ENCODE data around the gene PIK3C2B.
"Not testable (repeated sequence)": the region's sequence is repeated elsewhere in the genome, so short reads cannot be mapped to it uniquely, and the experiment has no call there.

The PIK3C2B gene

GRCh38 chr1:204507317-204508105 lies 12.9 kb upstream of the PIK3C2B start:
- DNase-seq (ENCODE audit: low spot score) = no peak

DNA sequence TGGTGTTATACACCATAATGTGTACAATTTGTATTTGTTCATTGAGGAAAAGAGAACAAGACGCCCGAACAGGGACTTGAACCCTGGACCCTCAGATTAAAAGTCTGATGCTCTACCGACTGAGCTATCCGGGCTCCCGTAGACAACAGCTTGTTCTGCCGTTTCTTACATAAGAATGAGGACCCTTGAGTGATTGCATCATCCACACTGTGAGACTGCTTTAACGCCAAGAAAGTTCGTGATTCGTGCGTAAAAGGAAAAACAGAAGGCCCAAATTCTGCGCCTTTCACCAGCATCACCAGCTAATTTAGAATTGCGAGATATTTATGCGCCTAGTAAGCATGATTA lies 12.3 kb upstream of the PIK3C2B start:
- peak; percentile 56 for DNase-seq (ENCODE audit: low spot score)

- DNase-seq (ENCODE audit: low spot score) = peak; percentile 38
Measured at GRCh38 chr1:204506201-204506968, 11.8 kb upstream of the PIK3C2B start.

DNA sequence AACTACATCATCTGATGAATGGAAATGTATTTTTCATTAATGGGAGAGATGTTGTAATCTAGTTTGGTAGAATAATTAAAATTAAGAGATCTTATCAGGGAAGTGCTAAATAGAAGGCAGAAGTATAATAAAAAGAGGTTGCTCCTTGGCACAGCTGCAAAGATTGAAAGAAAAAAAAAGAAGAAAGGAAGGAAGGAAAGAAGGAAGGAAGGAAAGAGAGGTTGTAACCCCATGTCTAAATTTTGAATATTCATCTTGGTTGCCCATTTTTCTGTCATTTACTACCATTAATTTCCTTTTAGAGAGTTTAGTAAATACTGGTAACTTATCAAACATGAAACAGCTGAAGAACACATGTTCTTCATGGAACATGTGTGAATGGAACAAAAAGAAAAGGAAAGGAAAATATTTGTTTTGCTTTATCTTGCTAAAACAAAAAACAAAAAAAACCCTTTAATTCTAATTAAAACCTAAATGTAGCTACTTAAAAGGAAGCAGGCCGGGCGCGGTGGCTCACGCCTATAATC lies 11.1 kb upstream of the PIK3C2B start:
- no peak for DNase-seq (ENCODE audit: low spot score)

DNA sequence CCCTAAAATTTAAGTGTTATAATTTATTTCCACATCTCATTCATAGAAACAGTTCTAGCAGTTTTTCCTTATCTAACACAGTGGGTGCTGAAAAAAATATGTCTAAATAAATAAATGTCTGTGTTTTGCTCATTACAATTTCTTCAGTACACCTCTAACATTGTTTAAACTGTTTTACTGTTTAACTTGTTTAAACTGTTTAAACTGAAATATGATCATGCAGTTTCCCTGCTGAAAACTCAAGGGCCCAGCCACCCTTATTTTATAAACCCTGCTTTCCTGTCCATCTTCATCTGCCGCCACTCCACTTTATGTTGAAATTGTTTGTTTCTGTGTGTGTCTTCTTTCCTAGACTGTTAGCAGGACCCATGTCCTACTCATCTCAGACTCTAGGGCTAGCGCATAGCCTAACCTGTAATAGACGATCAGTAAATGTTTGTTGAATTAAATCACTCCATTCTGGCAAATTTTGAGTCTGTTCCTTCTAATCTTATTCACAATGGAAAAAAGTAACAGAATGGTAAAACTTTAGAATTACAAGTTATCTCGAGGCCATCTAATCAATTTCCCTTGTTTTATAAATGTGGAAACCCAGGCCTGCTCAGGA lies 9.4 kb upstream of the PIK3C2B start:
- DNase-seq (ENCODE audit: low spot score) = no peak

DNA sequence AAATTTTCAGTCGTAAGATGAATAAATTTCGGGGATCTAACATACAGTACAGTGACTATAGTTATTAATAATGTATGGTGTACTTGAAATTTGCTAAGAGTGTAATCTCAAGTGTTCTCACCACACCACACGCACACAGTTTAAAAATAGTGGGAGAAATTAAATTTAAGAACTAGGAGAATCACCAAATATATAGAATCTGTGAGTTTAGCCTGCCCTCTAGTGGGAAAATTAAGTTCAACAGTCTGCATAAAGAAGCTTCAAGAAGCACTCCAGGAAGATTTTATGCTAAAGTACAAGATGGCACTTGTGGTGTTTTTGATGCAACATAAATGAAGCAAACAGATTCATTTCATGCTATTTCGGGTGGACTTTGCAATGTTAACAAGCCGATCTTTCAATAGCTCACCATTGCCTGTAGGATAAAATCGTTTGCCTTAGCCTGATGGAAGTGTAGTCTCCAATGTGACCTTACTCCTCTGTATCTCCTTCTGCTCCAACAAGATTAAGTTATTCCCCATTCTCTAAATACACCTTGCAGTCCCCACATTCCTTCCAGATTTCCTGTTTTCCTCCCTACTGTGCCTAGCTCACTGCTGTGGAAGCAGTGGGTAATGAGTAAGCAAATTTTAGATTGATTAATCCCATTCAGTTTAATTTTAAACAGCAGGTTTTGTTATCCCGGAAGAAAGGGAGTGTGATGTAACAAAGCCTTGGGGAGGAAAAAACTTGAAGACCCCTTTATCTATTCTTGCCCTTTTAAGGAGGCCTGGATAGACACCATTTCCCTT lies 8.7 kb upstream of the PIK3C2B start:
- peak; percentile 37 for DNase-seq (ENCODE audit: low spot score)

- no peak for DNase-seq (ENCODE audit: low spot score)
Measured at GRCh38 chr1:204502241-204502640, 7.6 kb upstream of the PIK3C2B start.

DNA sequence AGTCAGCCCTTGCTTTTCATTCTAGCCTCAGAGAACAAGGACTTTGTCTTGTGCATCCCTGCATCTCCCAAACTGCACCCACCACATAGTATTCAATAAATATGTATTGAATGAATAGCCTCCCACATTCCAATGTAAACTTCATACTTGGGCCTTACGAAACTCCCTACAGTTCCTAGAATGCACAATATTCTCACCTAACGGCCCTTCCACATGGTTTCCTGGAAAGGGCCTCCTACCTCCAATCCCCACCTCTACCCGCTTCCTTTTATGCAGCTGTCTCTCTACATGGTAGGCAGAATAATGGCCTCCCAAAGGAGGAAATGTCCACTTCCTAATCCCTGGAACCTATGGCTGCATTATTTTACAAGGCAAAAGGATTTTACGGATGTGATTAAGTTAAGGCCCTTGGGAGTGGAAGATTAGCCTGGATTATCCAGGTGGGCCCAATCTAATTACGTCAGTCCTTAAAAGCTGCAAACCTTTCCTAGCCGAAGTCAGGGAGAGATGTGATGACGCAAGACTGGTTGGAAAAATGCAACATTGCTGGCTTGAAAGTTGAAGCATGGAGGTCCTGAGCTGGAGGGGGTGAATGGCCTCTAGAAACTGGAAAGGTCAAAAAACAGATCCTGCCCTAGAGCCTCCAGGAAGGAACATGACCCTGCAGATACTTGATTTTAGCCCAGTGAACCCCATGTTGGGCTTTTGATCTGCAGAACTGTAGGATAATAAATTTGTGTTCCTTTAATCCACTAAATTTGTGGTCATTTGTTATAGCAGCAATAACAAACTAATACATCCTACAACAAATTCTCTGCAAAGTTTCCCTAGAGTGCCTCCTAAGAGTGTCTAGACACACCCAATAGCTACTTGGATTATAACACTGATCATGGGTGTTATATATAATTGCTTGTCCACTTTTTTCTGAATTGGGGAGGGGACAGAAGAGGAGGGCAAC lies 5.2 kb upstream of the PIK3C2B start:
- no peak for DNase-seq (ENCODE audit: low spot score)

- no peak for DNase-seq (ENCODE audit: low spot score)
Measured at GRCh38 chr1:204498981-204499380, 4.4 kb upstream of the PIK3C2B start.

- peak; percentile 32 for DNase-seq (ENCODE audit: low spot score)
Measured at GRCh38 chr1:204495777-204496176, 1.2 kb upstream of the PIK3C2B start.

GRCh38 chr1:204495078-204495753 lies 611 bp upstream of the PIK3C2B start:
- peak; percentile 63 for DNase-seq (ENCODE audit: low spot score)

- DNase-seq (ENCODE audit: low spot score) = peak; percentile 68
Measured at GRCh38 chr1:204493984-204494280, 673 bp downstream of the PIK3C2B start.

GRCh38 chr1:204493145-204493983 lies 1.2 kb downstream of the PIK3C2B start:
- DNase-seq (ENCODE audit: low spot score) = no peak

- DNase-seq (ENCODE audit: low spot score) = no peak
Measured at GRCh38 chr1:204491655-204492054, 3.0 kb downstream of the PIK3C2B start.

- no peak for DNase-seq (ENCODE audit: low spot score)
Measured at GRCh38 chr1:204487256-204487615, 7.4 kb downstream of the PIK3C2B start.

DNA sequence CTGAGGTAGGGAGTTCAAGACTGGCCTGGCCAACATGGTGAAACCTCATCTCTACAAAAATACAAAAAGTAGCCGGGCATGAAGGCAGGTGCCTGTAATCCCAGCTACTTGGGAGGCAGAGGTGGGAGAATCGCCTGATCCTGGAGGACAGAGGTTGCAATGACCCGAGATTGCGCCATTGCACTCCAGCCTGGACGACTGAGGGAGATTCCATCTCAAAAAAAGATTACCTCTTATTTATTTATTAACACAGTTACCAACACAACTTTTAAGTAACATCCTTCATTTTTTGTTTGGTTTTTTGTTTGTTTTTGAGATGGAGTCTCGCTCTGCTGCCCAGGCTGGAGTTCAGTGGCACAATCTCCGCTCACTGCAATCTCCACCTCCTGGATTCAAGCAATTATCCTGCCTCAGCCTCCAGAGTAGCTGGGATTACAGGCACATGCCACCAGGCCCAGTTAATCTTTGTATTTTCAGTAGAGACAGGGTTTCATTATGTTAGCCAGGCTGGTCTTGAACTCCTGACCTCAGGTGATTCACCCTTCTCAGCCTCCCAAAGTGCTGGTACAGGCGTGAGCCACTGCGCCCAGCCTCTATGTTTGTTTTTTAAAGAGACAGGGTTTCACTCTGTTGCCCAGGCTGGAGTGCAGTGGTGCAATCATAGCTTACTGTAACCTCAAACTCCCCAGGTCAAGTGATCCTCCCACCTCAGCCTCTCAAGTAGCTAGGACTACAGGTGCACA lies 7.9 kb downstream of the PIK3C2B start:
- not testable (repeated sequence) for DNase-seq (ENCODE audit: low spot score)

DNA sequence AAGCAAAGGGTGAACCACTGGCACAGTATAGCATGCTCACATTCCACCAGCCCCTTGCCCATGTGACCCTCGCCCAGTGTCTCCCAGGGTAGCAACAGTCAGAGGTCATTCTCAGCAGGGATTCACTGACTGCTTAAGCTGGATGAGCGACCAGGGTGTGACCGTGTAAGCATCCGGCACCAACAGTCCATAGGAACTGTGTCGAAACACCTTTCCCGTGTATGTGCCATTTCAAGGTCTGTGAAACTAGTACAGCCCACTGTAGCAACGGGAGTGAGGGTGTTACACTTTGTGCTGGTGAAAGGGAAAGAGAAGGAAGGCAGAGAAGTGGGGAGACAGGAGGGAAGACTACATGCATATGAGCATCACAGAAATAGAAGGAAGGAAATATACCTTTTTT lies 10.8 kb downstream of the PIK3C2B start:
- no peak for DNase-seq (ENCODE audit: low spot score)

DNA sequence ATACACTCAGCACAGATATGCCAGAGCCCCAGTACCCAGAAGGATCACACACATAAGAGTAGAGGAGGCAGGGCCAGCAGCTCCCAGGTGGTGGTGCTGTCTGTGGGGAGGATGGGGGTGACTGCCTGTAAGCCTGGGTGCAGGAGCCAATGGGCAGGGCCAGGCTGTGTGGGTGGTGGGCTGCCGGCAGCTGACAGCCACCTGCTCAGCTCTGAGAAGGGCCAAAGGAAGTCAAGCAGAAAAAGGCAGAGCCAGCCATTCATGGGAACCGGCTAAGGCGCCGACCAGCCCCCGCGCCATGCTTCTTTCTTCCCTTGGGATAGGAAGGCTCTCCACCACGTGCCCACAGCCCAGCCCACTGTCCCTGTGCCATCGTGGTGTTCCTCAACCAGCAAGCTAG lies 14.1 kb downstream of the PIK3C2B start:
- peak; percentile 78 for DNase-seq (ENCODE audit: low spot score)
